Smooth muscle cell (in vitro differentiated cells): ENCODE measurements around the gene PAM. TPM values are rescaled to one million over a fixed set of nuclear protein-coding genes. Genes with fewer than 3 reads are reported as not detected.

Experiments
- DNase-seq: peaks from one replicate; lab custom pipeline; 2025; ENCODE audit not compliant: unreplicated experiment; lab: John Stamatoyannopoulos, UW
- H2AFZ ChIP-seq: fragments of 200-600 bp; sonication (generic); 2 replicates; pipeline ENCODE4 v1.6.0; 2016; ENCODE audit warnings: antibody characterized with exemption, low read depth, mild to moderate bottlenecking
- H3F3A ChIP-seq: fragments of 200-600 bp; sonication (generic); 2 replicates; pipeline ENCODE4 v1.6.0; 2017; ENCODE audit warnings: antibody characterized with exemption, low read depth
- H3K27ac ChIP-seq: fragments of 200-600 bp; sonication (generic); 2 replicates; pipeline ENCODE4 v1.5.1; 2016; ENCODE audit warnings: low read depth, mild to moderate bottlenecking
- H3K27me3 ChIP-seq: fragments of 200-600 bp; sonication (generic); 2 replicates; pipeline ENCODE4 v1.6.1; 2016; ENCODE audit warnings: low read depth, mild to moderate bottlenecking
- H3K36me3 ChIP-seq: fragments of 200-600 bp; sonication (generic); 2 replicates; pipeline ENCODE4 v1.5.1; 2016; ENCODE audit warnings: low read depth
- H3K4me1 ChIP-seq: fragments of 200-600 bp; sonication (generic); 2 replicates; pipeline ENCODE4 v1.5.1; 2016; ENCODE audit warnings: low read depth
- H3K4me2 ChIP-seq: fragments of 200-600 bp; sonication (generic); 2 replicates; pipeline ENCODE4 v1.6.0; 2016; ENCODE audit warnings: mild to moderate bottlenecking
- H3K4me3 ChIP-seq: fragments of 200-600 bp; sonication (generic); 2 replicates; pipeline ENCODE4 v1.5.1; 2016; ENCODE audit warnings: mild to moderate bottlenecking
- H3K79me2 ChIP-seq: fragments of 200-600 bp; sonication (generic); 2 replicates; pipeline ENCODE4 v1.6.0; 2016; ENCODE audit warnings: low read depth, mild to moderate bottlenecking
- H3K9ac ChIP-seq: fragments of 200-600 bp; sonication (generic); 2 replicates; pipeline ENCODE4 v1.6.0; 2016; ENCODE audit warnings: low read depth
- H3K9me3 ChIP-seq: fragments of 200-600 bp; sonication (generic); replicated peaks from 2 replicates; pipeline ENCODE4 v1.5.1; 2016; ENCODE audit warnings: low read depth
- H4K20me1 ChIP-seq: fragments of 200-600 bp; sonication (generic); 2 replicates; pipeline ENCODE4 v1.6.0; 2016; ENCODE audit warnings: low read depth
- WGBS: methylation state at CpG from one replicate; pipeline ENCODE4 v1.1.7; 2016; ENCODE audit warnings: low lambda C conversion rate; 5-methylcytosine and 5-hydroxymethylcytosine counted together
- polyA plus RNA-seq: library from polyadenylated mRNA; unstranded; fragments of >200 nt; fragmentation: Nextera tagmentation; extraction: Ambion mirVana; gene quantifications from 2 replicates; pipeline ENCODE4 v1.2.1, GENCODE V29; 2016
- total RNA-seq: library from RNA; depleted of rRNA; stranded (reverse); fragments of >200 nt; gene quantifications from 2 replicates; pipeline ENCODE4 v1.2.3, GENCODE V29; 2014
- TF ChIP-seq, protein P1 (sequence below): fragments of 200-600 bp; sonication (generic); IDR thresholded peaks from 2 replicates; pipeline ENCODE4 v1.5.1; 2017; ENCODE audit warnings: borderline replicate concordance, mild to moderate bottlenecking, antibody characterized with exemption; ENCODE audit not compliant: insufficient read depth, poor library complexity, severe bottlenecking

The PAM gene
- total and polyA plus RNA-seq, 2 experiments from 2014 or later, result 117 to 155 TPM

GRCh38 chr5:102986074-102986473 is 231.0 kb downstream of the PAM start:
- no peak for DNase-seq
- Histone ChIP-seq H3K4me2 (no peak overlapping the region), H3F3A (no peaks in the 10 kb centered on the region), H3K27me3 (no peaks in the 10 kb centered on the region), H3K79me2 (no peaks in the 10 kb centered on the region), H3K27ac (no peak overlapping the region), H3K4me3 (no peak overlapping the region), H3K36me3 (peaks cover 5% of the 10 kb centered on the region), H3K4me1 (no peaks in the 10 kb centered on the region), H3K9ac (no peak overlapping the region), H2AFZ (no peak overlapping the region), H3K9me3 (no peaks in the 10 kb centered on the region), H4K20me1 (no peaks in the 10 kb centered on the region)
- TF ChIP-seq, protein P1, sequence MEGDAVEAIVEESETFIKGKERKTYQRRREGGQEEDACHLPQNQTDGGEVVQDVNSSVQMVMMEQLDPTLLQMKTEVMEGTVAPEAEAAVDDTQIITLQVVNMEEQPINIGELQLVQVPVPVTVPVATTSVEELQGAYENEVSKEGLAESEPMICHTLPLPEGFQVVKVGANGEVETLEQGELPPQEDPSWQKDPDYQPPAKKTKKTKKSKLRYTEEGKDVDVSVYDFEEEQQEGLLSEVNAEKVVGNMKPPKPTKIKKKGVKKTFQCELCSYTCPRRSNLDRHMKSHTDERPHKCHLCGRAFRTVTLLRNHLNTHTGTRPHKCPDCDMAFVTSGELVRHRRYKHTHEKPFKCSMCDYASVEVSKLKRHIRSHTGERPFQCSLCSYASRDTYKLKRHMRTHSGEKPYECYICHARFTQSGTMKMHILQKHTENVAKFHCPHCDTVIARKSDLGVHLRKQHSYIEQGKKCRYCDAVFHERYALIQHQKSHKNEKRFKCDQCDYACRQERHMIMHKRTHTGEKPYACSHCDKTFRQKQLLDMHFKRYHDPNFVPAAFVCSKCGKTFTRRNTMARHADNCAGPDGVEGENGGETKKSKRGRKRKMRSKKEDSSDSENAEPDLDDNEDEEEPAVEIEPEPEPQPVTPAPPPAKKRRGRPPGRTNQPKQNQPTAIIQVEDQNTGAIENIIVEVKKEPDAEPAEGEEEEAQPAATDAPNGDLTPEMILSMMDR, result no peak
- WGBS, result 100% methylated on average over 3 of the region's 3 CpGs

GRCh38 chr5:102988459-102988858 is 233.4 kb downstream of the PAM start:
- DNase-seq, result no peak
- Histone ChIP-seq H3K27ac (no peak overlapping the region), H3K4me3 (no peak overlapping the region), H3K4me2 (no peak overlapping the region), H3K9me3 (no peaks in the 10 kb centered on the region), H3F3A (no peaks in the 10 kb centered on the region), H3K79me2 (no peaks in the 10 kb centered on the region), H3K36me3 (no peaks in the 10 kb centered on the region), H3K27me3 (no peaks in the 10 kb centered on the region), H3K9ac (no peak overlapping the region), H2AFZ (no peak overlapping the region), H3K4me1 (no peaks in the 10 kb centered on the region), H4K20me1 (no peaks in the 10 kb centered on the region)
- TF ChIP-seq, protein P1, result no peak
- WGBS, result 89% methylated on average over 3 of the region's 3 CpGs

GRCh38 chr5:102991802-102992201 is 236.7 kb downstream of the PAM start:
- DNase-seq, result no peak
- Histone ChIP-seq H3K27me3 (no peaks in the 10 kb centered on the region), H3K4me2 (no peak overlapping the region)

More at GRCh38 chr5:102991802-102992201, 236.7 kb downstream of the PAM start:
- Histone ChIP-seq H3K79me2 (no peaks in the 10 kb centered on the region), H4K20me1 (no peaks in the 10 kb centered on the region), H3K9me3 (no peaks in the 10 kb centered on the region), H3K4me3 (no peak overlapping the region), H3K27ac (no peak overlapping the region), H3K9ac (no peak overlapping the region), H3F3A (no peaks in the 10 kb centered on the region), H3K36me3 (no peaks in the 10 kb centered on the region), H2AFZ (no peak overlapping the region), H3K4me1 (no peaks in the 10 kb centered on the region)
- TF ChIP-seq, protein P1, result no peak
